K562 (cell line): Measurements from ENCODE around the gene UROS. TPM values are rescaled to one million over a fixed set of nuclear protein-coding genes. Genes with fewer than 3 reads are reported as not detected.

Experiments used
- ARID2 ChIP-seq: fragments of 450-650 bp; IDR thresholded peaks from 2 replicates; pipeline ENCODE4 v1.6.1; 2017; ENCODE audit warnings: antibody characterized with exemption, mild to moderate bottlenecking
- ARNT ChIP-seq, 2 experiments: fragments of 450-650 bp; IDR thresholded peaks; 2 replicates each; pipeline ENCODE4 v1.6.1; 2016; ENCODE audit warnings: mild to moderate bottlenecking in 1 of 2
- BACH1 ChIP-seq: fragments of 200-800 bp; sonication (Bioruptor generic); IDR thresholded peaks from 2 replicates; pipeline ENCODE4 v1.6.1; 2016; ENCODE audit warnings: missing genetic modification characterization, missing compliant biosample characterization
- CBX8 ChIP-seq: fragments of 200-600 bp; sonication (generic); IDR thresholded peaks from 2 replicates; pipeline ENCODE4 v1.6.1; 2012; ENCODE audit warnings: borderline replicate concordance, mixed run types, low read depth, mild to moderate bottlenecking, moderate library complexity, mixed read lengths, low read length, control low read depth, inconsistent platforms; ENCODE audit not compliant: poor library complexity, severe bottlenecking; ENCODE audit errors: extremely low read depth
- DNMT1 ChIP-seq: fragments of 450-650 bp; IDR thresholded peaks from 2 replicates; pipeline ENCODE4 v1.6.1; 2016; ENCODE audit warnings: antibody characterized with exemption, mild to moderate bottlenecking
- FOXJ2 ChIP-seq: fragments of 200-800 bp; sonication (Bioruptor generic); IDR thresholded peaks from 2 replicates; pipeline ENCODE4 v1.6.1; 2016; ENCODE audit warnings: missing genetic modification characterization, missing compliant biosample characterization
- HDAC1 ChIP-seq, 2 experiments: fragments of 450-650 bp; IDR thresholded peaks; 2 replicates each; pipeline ENCODE4 v1.6.1; 2016 to 2017; ENCODE audit warnings: inconsistent platforms in 1 of 2, mild to moderate bottlenecking in 1 of 2, moderate library complexity in 1 of 2
- MNT ChIP-seq, 2 experiments: fragments of 450-650 bp; conservative IDR thresholded peaks; 2 replicates each; pipeline ENCODE4 v1.6.1; 2017; ENCODE audit warnings: mild to moderate bottlenecking in 2 of 2, moderate library complexity in 2 of 2
- NCOA2 ChIP-seq, 2 experiments: fragments of 450-650 bp; IDR thresholded peaks; 2 replicates each; pipeline ENCODE4 v1.6.1; 2018; ENCODE audit warnings: mild to moderate bottlenecking in 2 of 2, moderate library complexity in 1 of 2; ENCODE audit not compliant: partially characterized antibody in 2 of 2
- NFE2 ChIP-seq: IDR thresholded peaks from 2 replicates; pipeline ENCODE4 v1.6.1; 2014; ENCODE audit warnings: antibody characterized with exemption, low read depth
- NFIC ChIP-seq: fragments of 450-650 bp; IDR thresholded peaks from 2 replicates; pipeline ENCODE4 v1.6.1; 2017; ENCODE audit warnings: mild to moderate bottlenecking, inconsistent platforms
- RBM22 ChIP-seq: fragments of 200-400 bp; formaldehyde crosslinking; IDR thresholded peaks from 2 replicates; pipeline ENCODE4 v1.6.1; 2018; ENCODE audit warnings: low read length, low read depth; ENCODE audit not compliant: poor library complexity, severe bottlenecking
- RHOXF2B ChIP-seq: fragments of 250-450 bp; sonication (Bioruptor Pico); conservative IDR thresholded peaks from 2 replicates; pipeline ENCODE4 v1.5.1; 2021
- SNRNP70 ChIP-seq: fragments of 200-400 bp; formaldehyde crosslinking; optimal IDR thresholded peaks from 2 replicates; pipeline ENCODE3; 2017; ENCODE audit warnings: low read depth, low read length
- TEAD4 ChIP-seq, 2 experiments: sonication (generic) in 1 of 2; formaldehyde crosslinking in 1 of 2; IDR thresholded peaks; 2 replicates each; pipeline versions ENCODE4 v1.6.1 to v1.8.0; 2012 to 2022; ENCODE audit warnings: borderline replicate concordance in 1 of 2, inconsistent platforms in 1 of 2, low read length in 1 of 2, mild to moderate bottlenecking in 1 of 2, missing genetic modification reagents in 1 of 2
- ZBTB1 ChIP-seq: sonication (generic); formaldehyde crosslinking; IDR thresholded peaks from 2 replicates; pipeline ENCODE4 v1.8.1; 2023; ENCODE audit warnings: missing genetic modification reagents, low read depth, mild to moderate bottlenecking, borderline replicate concordance
- ZHX1 ChIP-seq: fragments of 150-350 bp; conservative IDR thresholded peaks from 2 replicates; pipeline ENCODE4 v1.6.1; 2014; ENCODE audit warnings: low read length
- ZNF197 ChIP-seq: fragments of 200-800 bp; sonication (Bioruptor generic); IDR thresholded peaks from 2 replicates; pipeline ENCODE4 v1.6.1; 2016; ENCODE audit warnings: low read depth, missing genetic modification characterization, missing compliant biosample characterization
- ZNF780A ChIP-seq: fragments of 250-450 bp; sonication (Bioruptor Pico); IDR thresholded peaks from 2 replicates; pipeline ENCODE4 v1.5.0; 2021; ENCODE audit warnings: mild to moderate bottlenecking
- polyA plus RNA-seq, 8 experiments: library from polyadenylated mRNA; depleted of rRNA in 4 of 8; stranded (reverse) in 5 of 8; unstranded in 3 of 8; fragments of >200 nt; fragmentation: Nextera tagmentation in 2 of 8; fragmentation: Illumina TruSeq in 1 of 8; extraction: Ambion mirVana in 2 of 8; extraction: Trizol in 1 of 8; gene quantifications; 2 replicates each; pipeline versions ENCODE4 v1.2.1 to v1.2.3, GENCODE V29; 2011 to 2014; ENCODE audit warnings: inconsistent platforms in 1 of 8, missing spikeins in 1 of 8
- total RNA-seq, 7 experiments: library from RNA; depleted of rRNA in 6 of 7; stranded (reverse); fragments of >200 nt in 6 of 7; fragmentation: Illumina TruSeq in 2 of 7; extraction: Trizol in 2 of 7; gene quantifications; 2 replicates each; pipeline versions ENCODE4 v1.2.1 to v1.2.3, GENCODE V29; 2011 to 2021; ENCODE audit warnings: low replicate concordance in 1 of 7
- TF ChIP-seq, protein P1 (sequence below): sonication (generic); formaldehyde crosslinking; IDR thresholded peaks from 2 replicates; pipeline ENCODE4 v1.8.0; 2023; ENCODE audit warnings: mild to moderate bottlenecking, missing genetic modification reagents

Gene UROS
- total and polyA plus RNA-seq, 9 of the 15 experiments (the other 6 are each of a cell fraction or from before 2014, with no cell fraction given): 6.4 to 39.1 (median 32.3) TPM

GRCh38 chr10:125824736-125825135, 1.7 kb upstream of the UROS start (continued):
- TF ChIP-seq, protein P1, sequence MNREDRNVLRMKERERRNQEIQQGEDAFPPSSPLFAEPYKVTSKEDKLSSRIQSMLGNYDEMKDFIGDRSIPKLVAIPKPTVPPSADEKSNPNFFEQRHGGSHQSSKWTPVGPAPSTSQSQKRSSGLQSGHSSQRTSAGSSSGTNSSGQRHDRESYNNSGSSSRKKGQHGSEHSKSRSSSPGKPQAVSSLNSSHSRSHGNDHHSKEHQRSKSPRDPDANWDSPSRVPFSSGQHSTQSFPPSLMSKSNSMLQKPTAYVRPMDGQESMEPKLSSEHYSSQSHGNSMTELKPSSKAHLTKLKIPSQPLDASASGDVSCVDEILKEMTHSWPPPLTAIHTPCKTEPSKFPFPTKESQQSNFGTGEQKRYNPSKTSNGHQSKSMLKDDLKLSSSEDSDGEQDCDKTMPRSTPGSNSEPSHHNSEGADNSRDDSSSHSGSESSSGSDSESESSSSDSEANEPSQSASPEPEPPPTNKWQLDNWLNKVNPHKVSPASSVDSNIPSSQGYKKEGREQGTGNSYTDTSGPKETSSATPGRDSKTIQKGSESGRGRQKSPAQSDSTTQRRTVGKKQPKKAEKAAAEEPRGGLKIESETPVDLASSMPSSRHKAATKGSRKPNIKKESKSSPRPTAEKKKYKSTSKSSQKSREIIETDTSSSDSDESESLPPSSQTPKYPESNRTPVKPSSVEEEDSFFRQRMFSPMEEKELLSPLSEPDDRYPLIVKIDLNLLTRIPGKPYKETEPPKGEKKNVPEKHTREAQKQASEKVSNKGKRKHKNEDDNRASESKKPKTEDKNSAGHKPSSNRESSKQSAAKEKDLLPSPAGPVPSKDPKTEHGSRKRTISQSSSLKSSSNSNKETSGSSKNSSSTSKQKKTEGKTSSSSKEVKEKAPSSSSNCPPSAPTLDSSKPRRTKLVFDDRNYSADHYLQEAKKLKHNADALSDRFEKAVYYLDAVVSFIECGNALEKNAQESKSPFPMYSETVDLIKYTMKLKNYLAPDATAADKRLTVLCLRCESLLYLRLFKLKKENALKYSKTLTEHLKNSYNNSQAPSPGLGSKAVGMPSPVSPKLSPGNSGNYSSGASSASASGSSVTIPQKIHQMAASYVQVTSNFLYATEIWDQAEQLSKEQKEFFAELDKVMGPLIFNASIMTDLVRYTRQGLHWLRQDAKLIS (CRISPR knock-in tag): no peak
- no peak for TF ChIP-seq DNMT1
- TF ChIP-seq FOXJ2 (tag): no peak
- TF ChIP-seq ZNF780A (CRISPR knock-in tag): no peak
- TF ChIP-seq ZNF197 (CRISPR knock-in tag): no peak
- no peak for TF ChIP-seq SNRNP70
- TF ChIP-seq ZBTB1 (CRISPR knock-in tag): no peak
- no peak for TF ChIP-seq NFIC
- no peak for TF ChIP-seq RHOXF2B (CRISPR knock-in tag)
- TF ChIP-seq ZHX1: no peak
- no peak for TF ChIP-seq ARID2
- TF ChIP-seq TEAD4 (IDR thresholded peaks at IDR 0.05; ENCODE audit: low read length): no peak
- no peak for TF ChIP-seq TEAD4 (CRISPR knock-in tag; IDR thresholded peaks at IDR 0.05; ENCODE audit: borderline replicate concordance)
- 0 out of 4 replicates have a peak, but pooled peaks of 1 of the 2 experiments have one; percentile 39 for TF ChIP-seq HDAC1 (IDR thresholded peaks at IDR 0.05)
- TF ChIP-seq NCOA2 (IDR thresholded peaks at IDR 0.05; ENCODE audit: partially characterized antibody in 2 of 2): no peak
- peak in 1 of 2 experiments; percentile 47; a peak in 1 of 4 replicates for TF ChIP-seq MNT (conservative IDR thresholded peaks at IDR 0.05)
- peak; percentile 58 for TF ChIP-seq NFE2
- no peak for TF ChIP-seq CBX8
- no peak for TF ChIP-seq ARNT (IDR thresholded peaks at IDR 0.05)
- no peak for TF ChIP-seq RBM22
- no peak for TF ChIP-seq BACH1 (tag)
